Measurements from ENCODE around the gene PGAM2.

GRCh38 chr7:44056681-44057080, 8.7 kb downstream of the PGAM2 start:
- no peak for TF ChIP-seq CEBPB (IDR thresholded peaks at IDR 0.05)
- no peak for TF ChIP-seq SREBF2 (IDR thresholded peaks at IDR 0.05)
- no peak for TF ChIP-seq CTCF (IDR thresholded peaks at IDR 0.05)
- no peak for TF ChIP-seq JUNB (IDR thresholded peaks at IDR 0.05)
- TF ChIP-seq EP300 (IDR thresholded peaks at IDR 0.05), result no peak
- no peak for TF ChIP-seq MAX (IDR thresholded peaks at IDR 0.05)
- no peak for TF ChIP-seq POLR2A (IDR thresholded peaks at IDR 0.05; ENCODE audit: low read length)
- TF ChIP-seq BCL3 (IDR thresholded peaks at IDR 0.05), result no peak
- no peak for TF ChIP-seq CHD2 (IDR thresholded peaks at IDR 0.05; ENCODE audit: low read length, partially characterized antibody)
- no peak for TF ChIP-seq HDAC2 (IDR thresholded peaks at IDR 0.05)
